ENCODE results near the gene PRMT1.

DNA sequence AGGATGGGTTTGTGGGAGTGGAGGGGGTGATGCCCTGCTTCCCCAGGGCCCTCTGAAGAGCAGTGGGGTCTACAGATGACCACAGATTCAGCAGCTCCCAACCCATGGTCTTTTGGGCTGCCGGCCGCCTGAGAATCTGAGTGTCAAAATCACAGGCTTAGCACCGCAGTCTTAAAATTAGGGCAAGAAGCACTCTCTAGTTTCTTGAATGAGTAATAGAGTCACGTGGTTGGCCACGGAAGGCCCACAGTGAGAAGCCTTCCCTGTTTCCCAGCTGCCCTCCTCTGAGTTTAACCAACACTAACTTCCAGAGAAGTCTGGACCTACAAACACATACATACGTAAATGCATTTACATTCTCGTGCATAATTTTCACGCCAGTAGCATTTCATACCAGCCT lies 5.2 kb downstream of the PRMT1 start:
- no peak for TF ChIP-seq POLR2A (IDR thresholded peaks at IDR 0.05)
- TF ChIP-seq, protein P1, sequence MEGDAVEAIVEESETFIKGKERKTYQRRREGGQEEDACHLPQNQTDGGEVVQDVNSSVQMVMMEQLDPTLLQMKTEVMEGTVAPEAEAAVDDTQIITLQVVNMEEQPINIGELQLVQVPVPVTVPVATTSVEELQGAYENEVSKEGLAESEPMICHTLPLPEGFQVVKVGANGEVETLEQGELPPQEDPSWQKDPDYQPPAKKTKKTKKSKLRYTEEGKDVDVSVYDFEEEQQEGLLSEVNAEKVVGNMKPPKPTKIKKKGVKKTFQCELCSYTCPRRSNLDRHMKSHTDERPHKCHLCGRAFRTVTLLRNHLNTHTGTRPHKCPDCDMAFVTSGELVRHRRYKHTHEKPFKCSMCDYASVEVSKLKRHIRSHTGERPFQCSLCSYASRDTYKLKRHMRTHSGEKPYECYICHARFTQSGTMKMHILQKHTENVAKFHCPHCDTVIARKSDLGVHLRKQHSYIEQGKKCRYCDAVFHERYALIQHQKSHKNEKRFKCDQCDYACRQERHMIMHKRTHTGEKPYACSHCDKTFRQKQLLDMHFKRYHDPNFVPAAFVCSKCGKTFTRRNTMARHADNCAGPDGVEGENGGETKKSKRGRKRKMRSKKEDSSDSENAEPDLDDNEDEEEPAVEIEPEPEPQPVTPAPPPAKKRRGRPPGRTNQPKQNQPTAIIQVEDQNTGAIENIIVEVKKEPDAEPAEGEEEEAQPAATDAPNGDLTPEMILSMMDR (IDR thresholded peaks at IDR 0.05), result no peak
